CD4-positive, alpha-beta T cell treated with Interleukin-1 beta for 1 hour (primary cell): ENCODE results near the gene ARID1B.
"Not testable (repeated sequence)": the region's sequence is repeated elsewhere in the genome, so short reads cannot be mapped to it uniquely, and the experiment has no call there.

Source experiments
- DNase-seq, 2 donors: peaks; one replicate each; pipeline ENCODE4 v3.0.0-alpha.2; 2020 to 2022

Gene ARID1B

GRCh38 chr6:157034436-157035230, 257.5 kb downstream of the ARID1B start:
- peak in 1 of 2 donors; percentile 57 for DNase-seq

GRCh38 chr6:157035546-157035945, 258.4 kb downstream of the ARID1B start:
- no peak for DNase-seq

GRCh38 chr6:157036245-157036711, 259.1 kb downstream of the ARID1B start:
- no peak for DNase-seq

GRCh38 chr6:157037165-157037564, 260.0 kb downstream of the ARID1B start:
- no peak for DNase-seq

GRCh38 chr6:157038610-157039009, 261.4 kb downstream of the ARID1B start:
- no peak for DNase-seq

- not testable (repeated sequence) for DNase-seq
Measured at GRCh38 chr6:157039639-157040038, 262.5 kb downstream of the ARID1B start.

GRCh38 chr6:157040191-157040590, 263.0 kb downstream of the ARID1B start:
- DNase-seq = no peak

GRCh38 chr6:157045831-157046454, 268.8 kb downstream of the ARID1B start:
- DNase-seq = no peak

GRCh38 chr6:157046776-157047175, 269.6 kb downstream of the ARID1B start:
- no peak for DNase-seq

- DNase-seq = no peak
Measured at GRCh38 chr6:157047328-157047727, 270.1 kb downstream of the ARID1B start.

GRCh38 chr6:157047951-157048350, 270.8 kb downstream of the ARID1B start:
- no peak for DNase-seq

- DNase-seq = no peak
Measured at GRCh38 chr6:157049133-157049532, 272.0 kb downstream of the ARID1B start.

- no peak for DNase-seq
Measured at GRCh38 chr6:157050537-157051265, 273.5 kb downstream of the ARID1B start.

GRCh38 chr6:157054531-157054979, 277.4 kb downstream of the ARID1B start:
- peak; percentile 16 to 66 for DNase-seq

- DNase-seq = no peak
Measured at GRCh38 chr6:157055863-157056262, 278.7 kb downstream of the ARID1B start.

- no peak for DNase-seq
Measured at GRCh38 chr6:157056275-157056674, 279.1 kb downstream of the ARID1B start.

- DNase-seq = no peak
Measured at GRCh38 chr6:157058574-157058973, 281.4 kb downstream of the ARID1B start.

GRCh38 chr6:157059781-157060180, 282.6 kb downstream of the ARID1B start:
- DNase-seq = no peak

GRCh38 chr6:157060440-157060952, 283.3 kb downstream of the ARID1B start:
- DNase-seq = no peak

- no peak for DNase-seq
Measured at GRCh38 chr6:157061770-157062594, 284.8 kb downstream of the ARID1B start.

GRCh38 chr6:157063176-157063905, 286.2 kb downstream of the ARID1B start:
- no peak for DNase-seq

- DNase-seq = no peak
Measured at GRCh38 chr6:157063923-157064322, 286.7 kb downstream of the ARID1B start.
